CD4-positive, alpha-beta T cell treated with Interleukin-2 at 100 ng/mL for 4 hours (primary cell): Measurements from ENCODE around the gene COPE.

ENCODE experiments used
- DNase-seq: peaks from one replicate; pipeline ENCODE4 v3.0.0-alpha.2; 2020; ENCODE audit warnings: low spot score

COPE gene

GRCh38 chr19:18867751-18868150 lies 51.4 kb downstream of the COPE start:
- no peak for DNase-seq

GRCh38 chr19:18867199-18867598 lies 52.0 kb downstream of the COPE start:
- DNase-seq: no peak

- no peak for DNase-seq
Measured at GRCh38 chr19:18866800-18867123, 52.4 kb downstream of the COPE start.

GRCh38 chr19:18865973-18866799 lies 53.0 kb downstream of the COPE start:
- peak; percentile 54 for DNase-seq

GRCh38 chr19:18865106-18865972 lies 53.8 kb downstream of the COPE start:
- no peak for DNase-seq

GRCh38 chr19:18863843-18864362 lies 55.3 kb downstream of the COPE start:
- no peak for DNase-seq

GRCh38 chr19:18862976-18863842 lies 56.0 kb downstream of the COPE start:
- no peak for DNase-seq

GRCh38 chr19:18861917-18862316 lies 57.3 kb downstream of the COPE start:
- DNase-seq: no peak

GRCh38 chr19:18861235-18861634 lies 58.0 kb downstream of the COPE start:
- no peak for DNase-seq

- DNase-seq: no peak
Measured at GRCh38 chr19:18860725-18861124, 58.5 kb downstream of the COPE start.

- DNase-seq: no peak
Measured at GRCh38 chr19:18860302-18860700, 58.9 kb downstream of the COPE start.

- DNase-seq: no peak
Measured at GRCh38 chr19:18859676-18860301, 59.4 kb downstream of the COPE start.

GRCh38 chr19:18858906-18859646 lies 60.1 kb downstream of the COPE start:
- DNase-seq: no peak

GRCh38 chr19:18857223-18857622 lies 62.0 kb downstream of the COPE start:
- DNase-seq: no peak

- DNase-seq: no peak
Measured at GRCh38 chr19:18856385-18857126, 62.6 kb downstream of the COPE start.

GRCh38 chr19:18855647-18856384 lies 63.4 kb downstream of the COPE start:
- DNase-seq: no peak

GRCh38 chr19:18854982-18855381 lies 64.2 kb downstream of the COPE start:
- DNase-seq: no peak

- no peak for DNase-seq
Measured at GRCh38 chr19:18853755-18854427, 65.3 kb downstream of the COPE start.

- DNase-seq: no peak
Measured at GRCh38 chr19:18852648-18853047, 66.5 kb downstream of the COPE start.
